Liver (tissue), 9 donors: Measurements from ENCODE around the gene LMCD1. TPM values are rescaled to one million over a fixed set of nuclear protein-coding genes. Genes with fewer than 3 reads are reported as not detected.

Source experiments
- DNase-seq: peaks from one replicate; pipeline ENCODE4 v3.0.0-alpha.2; 2017; ENCODE audit warnings: low spot score
- H3K27ac ChIP-seq, 2 donors: one replicate each; pipeline ENCODE4 v1.7.0; 2013; ENCODE audit warnings: inconsistent platforms in 2 of 2, low read length in 2 of 2, control low read depth in 1 of 2, low read depth in 1 of 2, mild to moderate bottlenecking in 1 of 2
- H3K27me3 ChIP-seq, 4 donors: one replicate each; pipeline versions ENCODE4 v1.6.1 to v1.7.0; 2013; ENCODE audit warnings: low read length in 3 of 4, inconsistent platforms in 1 of 4, mild to moderate bottlenecking in 1 of 4, moderate library complexity in 1 of 4; ENCODE audit not compliant: control insufficient read depth in 4 of 4, insufficient read depth in 4 of 4
- H3K36me3 ChIP-seq, 4 donors: one replicate each; pipeline versions ENCODE4 v1.6.1 to v1.7.0; 2013; ENCODE audit warnings: low read length in 3 of 4, mild to moderate bottlenecking in 3 of 4, low read depth in 1 of 4, moderate library complexity in 1 of 4; ENCODE audit not compliant: control insufficient read depth in 4 of 4, insufficient read depth in 3 of 4
- H3K4me1 ChIP-seq, 4 donors: one replicate each; pipeline versions ENCODE4 v1.6.1 to v1.7.0; 2013; ENCODE audit warnings: low read length in 3 of 4, mild to moderate bottlenecking in 3 of 4, moderate library complexity in 1 of 4; ENCODE audit not compliant: control insufficient read depth in 4 of 4, insufficient read depth in 4 of 4
- H3K4me3 ChIP-seq, 3 donors: one replicate each; pipeline versions ENCODE4 v1.6.1 to v1.7.0; 2013; ENCODE audit warnings: low read length in 3 of 3, control low read depth in 1 of 3, low read depth in 1 of 3, mild to moderate bottlenecking in 1 of 3
- H3K9ac ChIP-seq, 2 donors: one replicate each; pipeline ENCODE4 v1.7.0; 2013; ENCODE audit warnings: low read length in 2 of 2, mild to moderate bottlenecking in 2 of 2, moderate library complexity in 2 of 2, control low read depth in 1 of 2, low read depth in 1 of 2
- H3K9me3 ChIP-seq, 4 donors: one replicate each; pipeline versions ENCODE4 v1.6.1 to v1.7.0; 2013; ENCODE audit warnings: low read length in 3 of 4; ENCODE audit not compliant: control insufficient read depth in 4 of 4
- ATF3 ChIP-seq: IDR thresholded peaks from 2 replicates; pipeline ENCODE4 v1.6.1; 2016; ENCODE audit warnings: antibody characterized with exemption
- CTCF ChIP-seq: fragments of 150-350 bp; IDR thresholded peaks from 2 replicates; pipeline ENCODE4 v1.5.1; 2017; ENCODE audit warnings: improper control_type of control experiment, low read depth, low read length; ENCODE audit not compliant: missing input control
- EGR1 ChIP-seq, 2 donors: IDR thresholded peaks; 2 replicates each; pipeline ENCODE4 v1.6.1; 2016 to 2018; ENCODE audit warnings: antibody characterized with exemption in 2 of 2, low read depth in 2 of 2
- FOXA1 ChIP-seq: IDR thresholded peaks from 2 replicates; pipeline ENCODE4 v1.6.1; 2016; ENCODE audit warnings: antibody characterized with exemption
- FOXA2 ChIP-seq: IDR thresholded peaks from 2 replicates; pipeline ENCODE4 v1.6.1; 2016; ENCODE audit warnings: antibody characterized with exemption
- GABPA ChIP-seq, 2 donors: IDR thresholded peaks in 1 of 2; conservative IDR thresholded peaks in 1 of 2; 2 replicates each; pipeline ENCODE4 v1.6.1; 2016; ENCODE audit warnings: antibody characterized with exemption in 2 of 2, mild to moderate bottlenecking in 1 of 2, moderate library complexity in 1 of 2
- HNF4A ChIP-seq, 2 donors: conservative IDR thresholded peaks; 2 replicates each; pipeline ENCODE4 v1.6.1; 2016; ENCODE audit warnings: antibody characterized with exemption in 2 of 2, mild to moderate bottlenecking in 2 of 2
- JUND ChIP-seq, 2 donors: IDR thresholded peaks; 2 replicates each; pipeline ENCODE4 v1.6.1; 2016; ENCODE audit warnings: antibody characterized with exemption in 2 of 2
- MAX ChIP-seq: IDR thresholded peaks from 2 replicates; pipeline ENCODE4 v1.6.1; 2016; ENCODE audit warnings: antibody characterized with exemption
- NR2F2 ChIP-seq: IDR thresholded peaks from 2 replicates; pipeline ENCODE4 v1.6.1; 2016; ENCODE audit warnings: antibody characterized with exemption
- RAD21 ChIP-seq, 2 donors: IDR thresholded peaks; 2 replicates each; pipeline ENCODE4 v1.6.1; 2016; ENCODE audit warnings: antibody characterized with exemption in 2 of 2, mild to moderate bottlenecking in 2 of 2
- REST ChIP-seq: IDR thresholded peaks from 2 replicates; pipeline ENCODE4 v1.6.1; 2016; ENCODE audit warnings: antibody characterized with exemption, mild to moderate bottlenecking
- RXRA ChIP-seq, 2 donors: IDR thresholded peaks; 2 replicates each; pipeline ENCODE4 v1.6.1; 2017 to 2018; ENCODE audit warnings: antibody characterized with exemption in 2 of 2, mild to moderate bottlenecking in 1 of 2
- SP1 ChIP-seq: IDR thresholded peaks from 2 replicates; pipeline ENCODE4 v1.6.1; 2018; ENCODE audit warnings: antibody characterized with exemption, mild to moderate bottlenecking
- TAF1 ChIP-seq: conservative IDR thresholded peaks from 2 replicates; pipeline ENCODE4 v1.6.1; 2016; ENCODE audit warnings: antibody characterized with exemption, mild to moderate bottlenecking
- YY1 ChIP-seq: IDR thresholded peaks from 2 replicates; pipeline ENCODE4 v1.6.1; 2016; ENCODE audit warnings: antibody characterized with exemption, mild to moderate bottlenecking
- ZBTB33 ChIP-seq: IDR thresholded peaks from 2 replicates; pipeline ENCODE4 v1.6.1; 2016; ENCODE audit warnings: antibody characterized with exemption
- WGBS: extraction: QIAGEN DNeasy Blood & Tissue Kit; methylation state at CpG from one replicate; pipeline ENCODE4 v1.1.7; 2013; 5-methylcytosine and 5-hydroxymethylcytosine counted together
- polyA plus RNA-seq, 2 donors: library from polyadenylated mRNA; stranded (reverse) in 1 of 2; unstranded in 1 of 2; fragments of 200-250 nt in 1 of 2; fragments of >200 nt in 1 of 2; fragmentation: Nextera tagmentation in 1 of 2; extraction: Ambion mirVana in 1 of 2; gene quantifications; one replicate each; pipeline versions ENCODE4 v1.2.1 to v1.2.3, GENCODE V29; 2013 to 2015
- total RNA-seq, 2 donors: library from RNA; depleted of rRNA; stranded (reverse); fragments of >200 nt; gene quantifications; one replicate each; pipeline ENCODE4 v1.2.3, GENCODE V29; 2014
- donor health status: healthy.
- donor health status: healthy.
- donor health status: healthy.
- donor health status: healthy.
- donor health status: healthy.

LMCD1 gene
- total and polyA plus RNA-seq, 4 donors = 3.1 to 8.3 (median 6.0) TPM

DNA sequence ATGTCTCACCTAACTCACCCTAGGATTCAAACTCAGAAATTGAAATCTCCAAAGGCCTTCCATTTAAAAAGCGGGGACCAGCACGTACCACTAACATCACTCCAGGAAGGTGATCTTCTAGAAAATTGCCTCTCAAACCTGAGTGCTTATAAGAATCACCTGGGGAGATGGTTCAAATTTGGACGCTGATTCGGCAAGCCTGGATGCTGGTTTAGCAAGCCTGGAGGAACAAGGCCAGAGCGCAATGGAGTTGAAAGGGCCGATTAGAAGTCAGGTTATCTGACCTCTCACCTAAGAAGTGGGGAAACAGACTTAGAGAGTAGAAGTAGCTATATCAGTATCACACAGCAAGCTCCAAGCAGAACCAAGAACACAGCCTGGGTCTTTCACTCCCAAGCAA, 74.8 kb downstream of the LMCD1 start:
- WGBS = 95% methylated on average over 6 of the region's 6 CpGs
- Histone ChIP-seq H3K36me3 (no peaks in the 10 kb centered on the region), H3K9ac (no peak overlapping the region), H3K4me1 (no peaks in the 10 kb centered on the region), H3K9me3 (no peaks in the 10 kb centered on the region), H3K27me3 (no peaks in the 10 kb centered on the region), H3K27ac (no peak overlapping the region), H3K4me3 (no peak overlapping the region)
- TF ChIP-seq REST (no peak), YY1 (no peak), HNF4A (conservative IDR thresholded peaks at IDR 0.05) (no peak), RAD21 (IDR thresholded peaks at IDR 0.05) (no peak), GABPA (IDR thresholded peaks at IDR 0.05 in 1 of 2, conservative IDR thresholded peaks at IDR 0.05 in 1 of 2) (no peak), EGR1 (IDR thresholded peaks at IDR 0.05; ENCODE audit: low read depth in 2 of 2) (no peak)
- DNase-seq = no peak

- no peaks in the 10 kb centered on the region for H3K36me3 ChIP-seq
- no peaks in the 10 kb centered on the region for H3K27me3 ChIP-seq
- no peak overlapping the region for H3K4me3 ChIP-seq
- H3K4me1 ChIP-seq = no peaks in the 10 kb centered on the region
- TF ChIP-seq RXRA (IDR thresholded peaks at IDR 0.05) = peak in 1 of 2 donors; percentile 19
- no peak for TF ChIP-seq YY1
- peak; percentile 81 for TF ChIP-seq NR2F2
- no peak overlapping the region for H3K9ac ChIP-seq
- no peak for DNase-seq
- no peaks in the 10 kb centered on the region for H3K9me3 ChIP-seq
- no peak overlapping the region for H3K27ac ChIP-seq
- WGBS = 82% methylated on average over 5 of the region's 5 CpGs
Observed at GRCh38 chr3:8576841-8577571, 75.4 kb downstream of the LMCD1 start.

GRCh38 chr3:8578282-8578681, 76.7 kb downstream of the LMCD1 start:
- Histone ChIP-seq H3K9me3 (no peaks in the 10 kb centered on the region), H3K27me3 (no peaks in the 10 kb centered on the region), H3K9ac (no peak overlapping the region), H3K4me3 (no peak overlapping the region), H3K36me3 (no peaks in the 10 kb centered on the region), H3K27ac (no peak overlapping the region), H3K4me1 (no peaks in the 10 kb centered on the region)
- DNase-seq = no peak
- 89% methylated on average over 4 of the region's 4 CpGs for WGBS
- no peak for TF ChIP-seq FOXA1
- no peak for TF ChIP-seq SP1
- TF ChIP-seq RXRA (IDR thresholded peaks at IDR 0.05) = no peak
- no peak for TF ChIP-seq YY1
- TF ChIP-seq RAD21 (IDR thresholded peaks at IDR 0.05) = no peak
- no peak for TF ChIP-seq HNF4A (conservative IDR thresholded peaks at IDR 0.05)
- TF ChIP-seq CTCF = no peak
- TF ChIP-seq EGR1 (IDR thresholded peaks at IDR 0.05; ENCODE audit: low read depth in 2 of 2) = no peak
- TF ChIP-seq ZBTB33 = no peak
- no peak for TF ChIP-seq GABPA (IDR thresholded peaks at IDR 0.05 in 1 of 2, conservative IDR thresholded peaks at IDR 0.05 in 1 of 2)
- TF ChIP-seq JUND (IDR thresholded peaks at IDR 0.05) = no peak
- no peak for TF ChIP-seq ATF3
- TF ChIP-seq TAF1 = no peak
- no peak for TF ChIP-seq FOXA2
- no peak for TF ChIP-seq MAX
